SK-MEL-5 (cell line): ENCODE data around the gene SERPINA9. TPM values are rescaled to one million over a fixed set of nuclear protein-coding genes. Genes with fewer than 3 reads are reported as not detected.
"Not testable (repeated sequence)": the region's sequence is repeated elsewhere in the genome, so short reads cannot be mapped to it uniquely, and the experiment has no call there.

ENCODE experiments used
- DNase-seq: peaks from one replicate; pipeline ENCODE4 v3.0.0-alpha.2; 2016; ENCODE audit warnings: low read depth, low spot score
- in situ Hi-C: cut with HindIII; loops from 2 replicates; pipeline ENCODE4 v1.10.0; 2016; ENCODE audit warnings: low sequenced_read_pairs, high pct_unique_total_duplicates, low pct_unique_long_range_greater_than_20kb
- total RNA-seq: library from RNA; depleted of rRNA; stranded (reverse); fragments of >200 nt; shearing (Covaris generic); gene quantifications from 2 replicates; pipeline ENCODE4 v1.2.3, GENCODE V29; 2014

The SERPINA9 gene
- total RNA-seq, 1 experiment from 2014 or later = not detected

GRCh38 chr14:94449930-94450329 lies 26.1 kb downstream of the SERPINA9 start:
- in situ Hi-C loops = no loop called here
- DNase-seq = no peak

DNA sequence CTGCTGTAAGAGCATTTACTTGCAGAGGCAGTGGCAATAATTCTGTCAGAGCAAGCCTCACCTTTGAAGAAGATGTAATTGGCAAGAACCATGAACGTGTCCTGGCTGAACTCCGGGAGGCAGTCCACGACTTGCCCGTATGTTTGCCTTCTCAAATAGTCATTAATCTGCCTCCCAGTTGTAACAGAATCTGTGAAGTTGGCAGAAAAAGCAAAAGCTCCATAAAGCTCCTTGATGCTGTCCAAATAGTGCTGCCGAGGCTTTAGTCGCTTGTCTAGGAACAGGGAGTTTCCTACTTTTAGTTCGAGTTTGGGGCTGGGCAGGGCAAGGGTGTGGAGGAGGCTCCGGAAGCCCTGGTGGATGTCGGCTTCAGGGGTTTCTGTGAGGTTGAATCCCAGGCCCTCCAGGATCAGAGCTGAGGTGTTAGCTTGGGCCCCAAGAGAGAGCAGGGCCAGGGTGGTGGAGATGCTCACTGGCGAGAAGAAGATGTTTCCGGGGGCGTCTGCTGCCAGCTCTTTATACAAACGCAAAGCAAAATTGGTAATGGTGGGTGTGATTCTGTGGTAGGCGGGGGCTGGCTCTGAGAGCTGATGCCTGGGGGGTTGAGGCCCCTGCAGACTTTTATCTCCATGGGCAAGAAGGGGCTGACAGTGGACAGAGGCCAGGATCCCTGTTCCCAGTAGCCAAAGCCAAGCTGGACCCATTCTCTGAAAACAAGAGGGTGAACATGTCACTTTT lies 27.8 kb downstream of the SERPINA9 start:
- in situ Hi-C loops = no loop called here
- no peak for DNase-seq

DNA sequence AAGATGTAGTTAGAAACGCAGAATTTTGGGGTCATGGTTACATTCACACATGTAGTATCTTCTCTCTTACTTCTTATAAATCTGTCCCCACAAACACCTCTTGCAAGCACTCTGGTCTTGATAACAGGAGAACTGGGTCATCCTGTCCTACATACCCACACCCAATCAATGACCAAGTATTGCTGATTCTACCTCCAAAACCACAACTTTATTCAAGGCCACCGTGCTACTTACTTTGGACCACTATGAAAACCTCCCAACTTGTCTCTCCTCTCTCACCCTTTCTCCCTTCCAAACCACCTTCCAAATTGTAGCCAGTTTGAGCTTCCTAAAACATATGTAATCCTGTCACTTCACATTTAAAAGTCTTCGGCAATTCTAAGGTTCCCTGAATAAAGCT lies 28.8 kb downstream of the SERPINA9 start:
- in situ Hi-C loops = no loop called here

GRCh38 chr14:94446126-94446525 lies 29.9 kb downstream of the SERPINA9 start:
- no peak for DNase-seq
- in situ Hi-C loops = no loop called here

More for the DNA sequence above, 28.8 kb downstream of the SERPINA9 start:
- DNase-seq = no peak

GRCh38 chr14:94445003-94445402 lies 31.0 kb downstream of the SERPINA9 start:
- no peak for DNase-seq
- in situ Hi-C loops = no loop called here

DNA sequence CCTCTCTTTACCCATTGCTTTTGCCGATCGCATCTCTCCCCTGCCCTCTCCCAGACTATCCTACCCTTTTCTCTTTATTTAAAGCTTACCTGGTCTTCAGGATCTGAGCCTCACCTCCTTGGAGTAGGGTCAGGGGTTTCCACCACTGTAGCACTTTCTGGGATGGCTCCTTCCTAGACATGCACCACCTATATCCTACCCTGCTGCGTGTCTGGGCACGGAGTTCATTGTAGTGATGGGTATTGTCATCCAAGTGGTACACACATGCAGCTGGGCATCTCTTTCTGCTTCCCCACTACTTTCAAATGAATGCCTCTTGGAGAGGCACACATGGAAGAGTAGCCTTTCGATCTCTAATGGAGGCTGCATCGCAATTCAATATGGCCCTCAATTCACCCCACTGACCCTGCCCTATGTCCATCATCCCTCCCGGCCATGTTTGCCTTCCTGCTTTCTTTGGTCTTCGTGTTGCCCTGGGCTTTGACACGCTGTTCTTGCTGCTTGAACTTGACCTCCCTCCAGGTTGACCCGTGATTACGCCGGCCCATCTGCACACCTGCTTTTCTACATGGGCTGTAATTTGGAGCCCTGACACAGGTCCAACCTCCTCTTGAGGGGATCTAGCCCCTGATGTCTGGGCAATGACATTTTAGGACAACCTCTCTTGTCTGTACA lies 34.3 kb downstream of the SERPINA9 start:
- DNase-seq = no peak
- in situ Hi-C loops = no loop called here

DNA sequence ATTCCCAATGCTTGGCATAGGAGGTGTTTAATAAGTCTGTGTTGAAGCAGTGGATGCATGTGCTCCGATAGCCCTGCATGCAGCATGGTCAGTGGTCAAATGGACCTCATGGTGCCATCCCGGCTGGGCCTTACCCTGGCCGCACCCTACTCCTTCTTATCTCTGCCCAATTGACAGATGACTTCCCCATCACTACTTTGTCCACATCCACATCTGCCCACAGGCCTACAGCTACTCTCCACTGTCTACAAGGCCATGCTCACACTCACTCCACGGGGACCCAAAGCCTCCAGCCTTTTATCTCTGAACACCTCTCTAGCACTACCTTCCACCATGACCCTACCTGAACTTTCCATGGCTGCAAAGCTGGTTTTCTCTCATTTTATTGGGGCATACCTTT lies 34.9 kb downstream of the SERPINA9 start:
- no peak for DNase-seq
- in situ Hi-C loops = no loop called here

GRCh38 chr14:94439453-94440057 lies 36.4 kb downstream of the SERPINA9 start:
- in situ Hi-C loops = no loop called here
- DNase-seq = no peak

- in situ Hi-C loops = no loop called here
Measured at GRCh38 chr14:94428610-94429009, 47.4 kb downstream of the SERPINA9 start.

GRCh38 chr14:94427016-94427613 lies 48.9 kb downstream of the SERPINA9 start:
- no peak for DNase-seq
- in situ Hi-C loops = no loop called here

More at GRCh38 chr14:94428610-94429009, 47.4 kb downstream of the SERPINA9 start:
- no peak for DNase-seq

DNA sequence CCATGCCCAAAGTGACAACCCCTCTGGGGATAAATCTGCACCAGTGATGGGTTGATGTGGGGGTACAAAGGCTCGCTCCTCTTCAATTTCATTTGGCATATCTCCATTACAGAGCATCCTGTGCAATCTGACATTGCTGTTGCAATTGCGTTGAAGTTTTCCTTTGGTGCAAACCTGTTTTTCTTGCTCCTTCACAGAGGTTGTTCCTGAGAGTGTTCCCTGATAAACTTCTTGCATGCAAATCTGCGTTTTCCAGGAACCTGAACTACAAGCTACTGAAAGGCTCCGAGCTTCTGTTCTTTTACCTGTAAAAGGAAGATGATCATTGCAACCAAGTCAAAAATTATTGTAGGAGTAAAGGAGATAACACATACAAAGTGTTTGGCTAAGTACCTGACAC lies 49.5 kb downstream of the SERPINA9 start:
- DNase-seq = no peak
- in situ Hi-C loops = no loop called here

GRCh38 chr14:94424371-94424770 lies 51.6 kb downstream of the SERPINA9 start:
- DNase-seq = no peak
- in situ Hi-C loops = no loop called here

DNA sequence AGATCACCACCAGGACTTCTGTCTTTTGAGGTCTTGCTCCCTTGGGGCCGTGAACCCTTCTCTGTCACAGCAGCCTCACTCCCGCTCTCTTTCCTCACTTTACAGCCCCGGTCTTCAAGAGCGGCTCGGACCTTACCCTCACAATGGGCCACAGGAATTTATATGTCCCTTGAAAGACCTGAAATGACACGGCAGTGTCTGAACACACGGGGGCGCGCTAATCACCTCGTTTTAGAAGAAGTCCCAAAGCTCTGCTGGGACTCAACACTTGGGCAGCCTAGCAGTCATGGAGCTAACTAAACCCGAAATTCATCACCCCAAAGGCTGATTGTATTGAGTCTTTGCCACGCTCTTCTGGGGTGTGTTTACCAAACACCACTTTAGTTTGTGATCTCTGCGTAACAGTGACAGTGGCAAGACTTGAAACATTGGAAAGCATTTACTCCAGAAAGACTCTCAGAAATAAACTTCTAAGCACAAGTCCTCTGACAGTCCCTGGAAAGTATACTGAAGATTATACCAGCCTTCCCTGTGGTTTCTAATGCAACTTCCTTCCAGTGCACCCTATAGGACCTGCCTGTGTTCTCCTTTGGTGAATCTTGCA lies 52.4 kb downstream of the SERPINA9 start:
- peak; percentile 84 for DNase-seq
- in situ Hi-C loops = no loop called here

DNA sequence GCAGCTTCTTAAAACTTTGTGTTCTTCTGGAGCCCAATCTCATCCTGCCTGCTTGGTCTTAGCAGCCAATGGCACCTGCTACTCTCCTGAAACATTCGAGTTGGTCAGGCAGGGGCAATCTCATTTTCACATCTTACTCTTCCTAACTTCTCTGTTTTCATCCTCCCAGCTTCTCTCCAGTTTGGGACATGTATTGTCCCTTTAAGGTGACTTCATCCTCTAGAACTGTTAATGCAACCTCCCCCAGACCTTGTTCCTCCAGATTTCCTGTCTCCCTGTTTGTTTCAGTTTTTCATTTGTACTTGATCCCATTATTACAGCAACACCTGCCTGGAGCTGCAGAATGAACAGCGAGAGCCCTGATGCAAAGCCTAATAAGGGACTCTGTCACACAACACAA lies 54.7 kb downstream of the SERPINA9 start:
- in situ Hi-C loops = no loop called here
- no peak for DNase-seq

GRCh38 chr14:94417497-94418205 lies 58.3 kb downstream of the SERPINA9 start:
- not testable (repeated sequence) for DNase-seq

More at GRCh38 chr14:94417497-94418205, 58.3 kb downstream of the SERPINA9 start:
- in situ Hi-C loops = not testable (repeated sequence)
